NT2/D1 (cell line): ENCODE data around the gene ENOX1.

Experiments
- SUZ12 ChIP-seq: IDR thresholded peaks from 2 replicates; pipeline ENCODE4 v1.6.1; 2011; ENCODE audit not compliant: insufficient read length, insufficient read depth; ENCODE audit errors: extremely low read depth
- ZNF274 ChIP-seq: IDR thresholded peaks from 2 replicates; pipeline ENCODE4 v1.6.1; 2011; ENCODE audit warnings: mild to moderate bottlenecking, low read depth, low read length

DNA sequence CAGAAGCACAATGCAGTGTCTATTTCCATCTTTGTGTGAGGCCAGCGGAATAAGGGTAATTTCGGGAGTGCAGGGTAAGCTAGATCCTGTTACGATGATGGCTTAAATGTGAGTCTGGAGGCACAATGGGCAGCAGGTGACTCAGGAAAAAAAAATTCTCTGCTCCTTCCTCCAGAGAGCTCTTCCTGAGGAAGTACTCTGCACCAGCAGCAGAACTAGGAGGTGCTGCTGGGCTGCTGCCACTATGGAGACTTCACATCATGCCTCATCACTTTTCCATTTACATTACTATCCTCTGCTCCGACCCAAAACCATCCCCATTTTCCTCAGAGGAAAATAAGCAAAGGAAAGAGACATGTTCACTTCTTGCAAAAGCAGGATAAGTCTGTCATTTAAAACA lies 481.4 kb downstream of the ENOX1 start:
- TF ChIP-seq ZNF274, result no peak
- TF ChIP-seq SUZ12, result no peak
